Caco-2 (cell line): ENCODE results near the gene SGO1. TPM values are rescaled to one million over a fixed set of nuclear protein-coding genes. Genes with fewer than 3 reads are reported as not detected.

ENCODE experiments used
- Bru-seq: library from RNA; stranded (reverse); fragments of 400-500 nt; gene quantifications from one replicate; lab custom pipeline; 2021; lab: Mats Ljungman, UMichigan
- BruChase-seq, 2 experiments: library from RNA; stranded (reverse); fragments of 400-500 nt; gene quantifications; one replicate each; lab custom pipeline; 2021; lab: Mats Ljungman, UMichigan
- BruUV-seq: library from RNA; stranded (reverse); fragments of 400-500 nt; replicated peaks from 2 replicates; lab custom pipeline; 2021; lab: Mats Ljungman, UMichigan
- CTCF ChIA-PET: fragments of 300-600 bp; sonication (Branson Sonifier 250); formaldehyde crosslinking; loops from one replicate; lab custom pipeline; 2022; ENCODE audit warnings: antibody characterized with exemption; lab: Charles Lee
- POLR2A ChIA-PET: fragments of 300-600 bp; sonication (Branson Sonifier 250); formaldehyde crosslinking; loops from one replicate; lab custom pipeline; 2022; ENCODE audit warnings: antibody characterized with exemption; lab: Charles Lee
- DNase-seq, 2 experiments: peaks; one replicate each; pipeline versions ENCODE4 v3.0.0 to v3.0.0-alpha.2; 2020 to 2022
- H3K27me3 ChIP-seq: replicated peaks from 2 replicates; pipeline ENCODE4 v1.6.0; 2011; ENCODE audit warnings: low read length; ENCODE audit not compliant: control insufficient read depth, insufficient read depth
- H3K36me3 ChIP-seq: 2 replicates; pipeline ENCODE4 v1.5.1; 2011; ENCODE audit warnings: low read length; ENCODE audit not compliant: control insufficient read depth, insufficient read depth
- H3K4me1 ChIP-seq: fragments of 250-450 bp; sonication (Bioruptor Pico); 2 replicates; pipeline ENCODE4 v1.5.1; 2020; ENCODE audit warnings: mild to moderate bottlenecking
- H3K4me3 ChIP-seq: 2 replicates; pipeline ENCODE4 v1.5.1; 2011; ENCODE audit warnings: low read depth, mild to moderate bottlenecking, control low read depth, low read length
- H3K9me3 ChIP-seq: fragments of 250-450 bp; sonication (Bioruptor Pico); 2 replicates; pipeline ENCODE4 v1.5.1; 2020; ENCODE audit warnings: mild to moderate bottlenecking, moderate library complexity
- H3K27ac Mint-ChIP-seq: one replicate; pipeline ENCODE4 v1.8.0; 2022; ENCODE audit warnings: mixed read lengths; ENCODE audit not compliant: unreplicated experiment
- H3K27me3 Mint-ChIP-seq: one replicate; pipeline ENCODE4 v1.8.0; 2022; ENCODE audit warnings: mixed read lengths; ENCODE audit not compliant: insufficient read depth, unreplicated experiment
- H3K36me3 Mint-ChIP-seq: one replicate; pipeline ENCODE4 v1.8.0; 2022; ENCODE audit warnings: mild to moderate bottlenecking, mixed read lengths; ENCODE audit not compliant: insufficient read depth, unreplicated experiment
- H3K4me1 Mint-ChIP-seq: one replicate; pipeline ENCODE4 v1.8.0; 2022; ENCODE audit warnings: low read depth, mixed read lengths; ENCODE audit not compliant: unreplicated experiment
- H3K4me3 Mint-ChIP-seq: one replicate; pipeline ENCODE4 v1.8.0; 2022; ENCODE audit warnings: mild to moderate bottlenecking, moderate library complexity, mixed read lengths; ENCODE audit not compliant: unreplicated experiment
- H3K9me3 Mint-ChIP-seq: one replicate; pipeline ENCODE4 v1.8.0; 2022; ENCODE audit warnings: mixed read lengths; ENCODE audit not compliant: unreplicated experiment
- intact Hi-C: fragments of 100-400 bp; cut with micrococcal nuclease; formaldehyde crosslinking; loops from one replicate; pipeline ENCODE4 v1.10.0; 2022; ENCODE audit not compliant: unreplicated experiment
- long read RNA-seq: library from polyadenylated mRNA; stranded (forward); transcript quantifications from one replicate; pipeline ENCODE4 v2.0.0, GENCODE V29; 2022
- total RNA-seq: library from RNA; stranded (reverse); gene quantifications from 2 replicates; pipeline ENCODE4 v1.2.3, GENCODE V29; 2022
- TF ChIP-seq, protein P1 (sequence below), 2 experiments: fragments of 200-600 bp in 1 of 2; IDR thresholded peaks; 1 replicate in 1 of 2; 2 replicates in 1 of 2; pipeline versions ENCODE4 v1.5.1 to v1.8.0; 2011 to 2022; ENCODE audit warnings: antibody characterized with exemption in 1 of 2, control low read depth in 1 of 2, inconsistent platforms in 1 of 2, low read depth in 1 of 2, low read length in 1 of 2, mild to moderate bottlenecking in 1 of 2, moderate library complexity in 1 of 2; ENCODE audit not compliant: insufficient read depth in 1 of 2, severe bottlenecking in 1 of 2, unreplicated experiment in 1 of 2

The SGO1 gene
- total RNA-seq = 24.2 and 27.2 TPM in 2 replicates
- Bru-seq, nascent RNA = percentile 88 among the genes with signal in this experiment
- percentile 93 among the genes with signal in this experiment for BruChase-seq, experiment 1, labeled RNA remaining after a 2-hour chase
- BruChase-seq, experiment 2, labeled RNA remaining after a 6-hour chase = percentile 89 among the genes with signal in this experiment
- long read RNA-seq, transcript SGO1-204 (8 exons, 1,075 nt) = minor isoform, 6 of 52 reads
- long read RNA-seq, transcript SGO1-203 (8 exons, 2,587 nt) = major isoform, 11 of 52 reads
- long read RNA-seq, partial matches to known transcripts = 12 of 52 reads
- long read RNA-seq, other reads (novel, unspliced or antisense) = 14 of 52 reads

- POLR2A ChIA-PET = interaction anchor here (0.6 to 1.2 kb wide), 9 partner anchors 10 to 238 kb away, joined by 3 to 11 read pairs (median 5); no protein-coding TSS in a partner anchor
- no peaks in the 10 kb centered on the region for H3K27me3 Mint-ChIP-seq
- Histone ChIP-seq H3K4me1 (peaks cover 5% of the 10 kb centered on the region; the same call in 1 of the 2 replicates), H3K4me3 (peak within 1 kb of the TSS; percentile 92), H3K36me3 (no peaks in the 10 kb centered on the region), H3K27me3 (no peaks in the 10 kb centered on the region), H3K9me3 (no peaks in the 10 kb centered on the region)
- no peaks in the 10 kb centered on the region for H3K4me1 Mint-ChIP-seq
- H3K36me3 Mint-ChIP-seq = no peaks in the 10 kb centered on the region
- H3K9me3 Mint-ChIP-seq = no peaks in the 10 kb centered on the region
- TF ChIP-seq, protein P1, sequence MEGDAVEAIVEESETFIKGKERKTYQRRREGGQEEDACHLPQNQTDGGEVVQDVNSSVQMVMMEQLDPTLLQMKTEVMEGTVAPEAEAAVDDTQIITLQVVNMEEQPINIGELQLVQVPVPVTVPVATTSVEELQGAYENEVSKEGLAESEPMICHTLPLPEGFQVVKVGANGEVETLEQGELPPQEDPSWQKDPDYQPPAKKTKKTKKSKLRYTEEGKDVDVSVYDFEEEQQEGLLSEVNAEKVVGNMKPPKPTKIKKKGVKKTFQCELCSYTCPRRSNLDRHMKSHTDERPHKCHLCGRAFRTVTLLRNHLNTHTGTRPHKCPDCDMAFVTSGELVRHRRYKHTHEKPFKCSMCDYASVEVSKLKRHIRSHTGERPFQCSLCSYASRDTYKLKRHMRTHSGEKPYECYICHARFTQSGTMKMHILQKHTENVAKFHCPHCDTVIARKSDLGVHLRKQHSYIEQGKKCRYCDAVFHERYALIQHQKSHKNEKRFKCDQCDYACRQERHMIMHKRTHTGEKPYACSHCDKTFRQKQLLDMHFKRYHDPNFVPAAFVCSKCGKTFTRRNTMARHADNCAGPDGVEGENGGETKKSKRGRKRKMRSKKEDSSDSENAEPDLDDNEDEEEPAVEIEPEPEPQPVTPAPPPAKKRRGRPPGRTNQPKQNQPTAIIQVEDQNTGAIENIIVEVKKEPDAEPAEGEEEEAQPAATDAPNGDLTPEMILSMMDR (IDR thresholded peaks at IDR 0.05; ENCODE audit: insufficient read depth in 1 of 2, low read depth in 1 of 2, low read length in 1 of 2, severe bottlenecking in 1 of 2, unreplicated experiment in 1 of 2) = no peak
- no peak within 1 kb of the TSS for H3K27ac Mint-ChIP-seq
- BruUV-seq = TSS peak; percentile 73
- intact Hi-C loops = loop anchor here (1.0 to 5.0 kb wide), 3 partner anchors 136 to 239 kb away; partner anchors contain the start of gene RAB5A
- CTCF ChIA-PET = no interaction called here
- peak; percentile 98 for DNase-seq
- no peak within 1 kb of the TSS for H3K4me3 Mint-ChIP-seq
Observed at GRCh38 chr3:20185679-20186599, at the start of gene SGO1. TSS of gene SGO1 (minus strand) at chr3:20186206. CDS start at chr3:20184027, 2,179 bp downstream.

GRCh38 chr3:20235796-20236195, 49.8 kb upstream of the SGO1 start:
- DNase-seq = no peak
- Mint-ChIP-seq H3K9me3 (no peaks in the 10 kb centered on the region), H3K36me3 (no peaks in the 10 kb centered on the region), H3K27ac (no peak overlapping the region), H3K27me3 (no peaks in the 10 kb centered on the region), H3K4me3 (no peak overlapping the region), H3K4me1 (no peaks in the 10 kb centered on the region)
- H3K4me1 ChIP-seq = no peaks in the 10 kb centered on the region
- POLR2A ChIA-PET = no interaction called here
- no TSS peak for BruUV-seq
- TF ChIP-seq, protein P1 (IDR thresholded peaks at IDR 0.05; ENCODE audit: insufficient read depth in 1 of 2, low read depth in 1 of 2, low read length in 1 of 2, severe bottlenecking in 1 of 2, unreplicated experiment in 1 of 2) = no peak
- CTCF ChIA-PET = no interaction called here
- H3K36me3 ChIP-seq = no peaks in the 10 kb centered on the region
- H3K9me3 ChIP-seq = no peaks in the 10 kb centered on the region
- intact Hi-C loops = no loop called here
- H3K4me3 ChIP-seq = no peak overlapping the region
- H3K27me3 ChIP-seq = no peaks in the 10 kb centered on the region
